PC-3 (cell line): ENCODE data around the gene ADAMTS5.

ENCODE experiments used
- EZH2 ChIP-seq: fragments of 300-600 bp; sonication (generic); IDR thresholded peaks from one replicate; pipeline ENCODE4 v1.6.1; 2017; ENCODE audit warnings: antibody characterized with exemption, mild to moderate bottlenecking, low read length; ENCODE audit not compliant: unreplicated experiment
- EZH2phosphoT487 ChIP-seq: fragments of 300-600 bp; sonication (generic); IDR thresholded peaks from 2 replicates; pipeline ENCODE4 v1.6.1; 2018; ENCODE audit warnings: mild to moderate bottlenecking, antibody characterized with exemption, low read length, borderline replicate concordance
- TF ChIP-seq, protein P1 (sequence below): fragments of 300-600 bp; sonication (generic); conservative IDR thresholded peaks from 2 replicates; pipeline ENCODE4 v1.5.1; 2017; ENCODE audit warnings: antibody characterized with exemption, low read depth, mild to moderate bottlenecking, low read length

DNA sequence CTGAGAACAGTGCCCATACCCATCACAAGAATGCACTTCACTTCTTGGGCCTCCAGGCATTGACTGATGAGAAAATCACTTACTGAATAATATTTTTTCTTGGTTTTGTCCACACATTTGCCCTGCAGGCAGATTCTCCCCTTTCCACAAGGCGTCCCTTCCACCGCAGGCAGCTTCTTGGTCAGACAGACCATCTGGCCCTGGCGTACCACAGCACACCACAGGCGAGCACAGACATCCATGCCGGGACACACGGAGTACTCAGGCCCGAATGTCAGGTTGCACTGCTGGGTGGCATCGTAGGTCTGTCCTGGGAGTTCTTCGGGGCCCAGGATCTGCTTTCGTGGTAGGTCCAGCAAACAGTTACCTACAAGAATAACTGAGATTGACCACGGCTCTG, 32.5 kb downstream of the ADAMTS5 start:
- TF ChIP-seq, protein P1, sequence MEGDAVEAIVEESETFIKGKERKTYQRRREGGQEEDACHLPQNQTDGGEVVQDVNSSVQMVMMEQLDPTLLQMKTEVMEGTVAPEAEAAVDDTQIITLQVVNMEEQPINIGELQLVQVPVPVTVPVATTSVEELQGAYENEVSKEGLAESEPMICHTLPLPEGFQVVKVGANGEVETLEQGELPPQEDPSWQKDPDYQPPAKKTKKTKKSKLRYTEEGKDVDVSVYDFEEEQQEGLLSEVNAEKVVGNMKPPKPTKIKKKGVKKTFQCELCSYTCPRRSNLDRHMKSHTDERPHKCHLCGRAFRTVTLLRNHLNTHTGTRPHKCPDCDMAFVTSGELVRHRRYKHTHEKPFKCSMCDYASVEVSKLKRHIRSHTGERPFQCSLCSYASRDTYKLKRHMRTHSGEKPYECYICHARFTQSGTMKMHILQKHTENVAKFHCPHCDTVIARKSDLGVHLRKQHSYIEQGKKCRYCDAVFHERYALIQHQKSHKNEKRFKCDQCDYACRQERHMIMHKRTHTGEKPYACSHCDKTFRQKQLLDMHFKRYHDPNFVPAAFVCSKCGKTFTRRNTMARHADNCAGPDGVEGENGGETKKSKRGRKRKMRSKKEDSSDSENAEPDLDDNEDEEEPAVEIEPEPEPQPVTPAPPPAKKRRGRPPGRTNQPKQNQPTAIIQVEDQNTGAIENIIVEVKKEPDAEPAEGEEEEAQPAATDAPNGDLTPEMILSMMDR = no peak
- TF ChIP-seq EZH2 (no peak), EZH2phosphoT487 (no peak)
